ENCODE results near the gene KIF21B. TPM values are rescaled to one million over a fixed set of nuclear protein-coding genes. Genes with fewer than 3 reads are reported as not detected.

Gene KIF21B
- total RNA-seq, 1 experiment from 2014 or later, result 0.66 TPM

GRCh38 chr1:200980873-200981272 lies 42.6 kb downstream of the KIF21B start:
- no peak for ATAC-seq
- intact Hi-C loops (cut with micrococcal nuclease), result no loop called here
- no peak overlapping the region for H2AFZ ChIP-seq (ENCODE audit: low read length)
- H3K9me2 ChIP-seq (replicated peaks; ENCODE audit: low read length), result no peaks in the 10 kb centered on the region
- H3K27ac ChIP-seq (ENCODE audit: low read length), result no peak overlapping the region
- H3F3A ChIP-seq (ENCODE audit: low read length, unreplicated experiment), result no peaks in the 10 kb centered on the region
- no peaks in the 10 kb centered on the region for H3K9me3 ChIP-seq (ENCODE audit: low read length)
- no peak for DNase-seq
- no peaks in the 10 kb centered on the region for H3K79me2 ChIP-seq (ENCODE audit: low read length)
- TF ChIP-seq, protein P1, sequence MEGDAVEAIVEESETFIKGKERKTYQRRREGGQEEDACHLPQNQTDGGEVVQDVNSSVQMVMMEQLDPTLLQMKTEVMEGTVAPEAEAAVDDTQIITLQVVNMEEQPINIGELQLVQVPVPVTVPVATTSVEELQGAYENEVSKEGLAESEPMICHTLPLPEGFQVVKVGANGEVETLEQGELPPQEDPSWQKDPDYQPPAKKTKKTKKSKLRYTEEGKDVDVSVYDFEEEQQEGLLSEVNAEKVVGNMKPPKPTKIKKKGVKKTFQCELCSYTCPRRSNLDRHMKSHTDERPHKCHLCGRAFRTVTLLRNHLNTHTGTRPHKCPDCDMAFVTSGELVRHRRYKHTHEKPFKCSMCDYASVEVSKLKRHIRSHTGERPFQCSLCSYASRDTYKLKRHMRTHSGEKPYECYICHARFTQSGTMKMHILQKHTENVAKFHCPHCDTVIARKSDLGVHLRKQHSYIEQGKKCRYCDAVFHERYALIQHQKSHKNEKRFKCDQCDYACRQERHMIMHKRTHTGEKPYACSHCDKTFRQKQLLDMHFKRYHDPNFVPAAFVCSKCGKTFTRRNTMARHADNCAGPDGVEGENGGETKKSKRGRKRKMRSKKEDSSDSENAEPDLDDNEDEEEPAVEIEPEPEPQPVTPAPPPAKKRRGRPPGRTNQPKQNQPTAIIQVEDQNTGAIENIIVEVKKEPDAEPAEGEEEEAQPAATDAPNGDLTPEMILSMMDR (conservative IDR thresholded peaks at IDR 0.05; ENCODE audit: low read depth, low read length), result no peak
- TF ChIP-seq EZH2phosphoT487 (IDR thresholded peaks at IDR 0.05; ENCODE audit: borderline replicate concordance, low read length), result no peak
- no peak for TF ChIP-seq EZH2 (IDR thresholded peaks at IDR 0.05; ENCODE audit: low read length, unreplicated experiment)
- H4K20me1 ChIP-seq (ENCODE audit: low read length), result no peaks in the 10 kb centered on the region
- no peak overlapping the region for H3K4me3 ChIP-seq (ENCODE audit: low read length)
- no peak overlapping the region for H3K4me2 ChIP-seq (ENCODE audit: low read length)
- ChIA-PET CTCF (no interaction called here), POLR2A (ENCODE audit: unreplicated experiment) (no interaction called here)
- H3K36me3 ChIP-seq (ENCODE audit: low read depth, low read length), result no peaks in the 10 kb centered on the region
- BruUV-seq (replicated peaks), result no TSS peak
- H3K9ac ChIP-seq (ENCODE audit: low read length), result no peak overlapping the region
- H3K4me1 ChIP-seq (ENCODE audit: insufficient read depth, low read length), result no peaks in the 10 kb centered on the region
- H3K27me3 ChIP-seq (ENCODE audit: low read length), result 0 out of 2 replicates have a peak, but pooled peaks cover 7% of the 10 kb centered on the region

GRCh38 chr1:200980452-200980772 lies 43.1 kb downstream of the KIF21B start:
- no peaks in the 10 kb centered on the region for H3K9me3 ChIP-seq (ENCODE audit: low read length)
- no peak overlapping the region for H3K4me2 ChIP-seq (ENCODE audit: low read length)
- ChIA-PET POLR2A (ENCODE audit: unreplicated experiment) (no interaction called here), CTCF (interaction anchor here (0.7 to 1.8 kb wide), 4 partner anchors 20 to 119 kb away, joined by 3 to 7 read pairs (median 4); no protein-coding TSS in a partner anchor)
- 0 out of 2 replicates have a peak, but pooled peaks cover 7% of the 10 kb centered on the region for H3K27me3 ChIP-seq (ENCODE audit: low read length)
- no peak overlapping the region for H2AFZ ChIP-seq (ENCODE audit: low read length)
- H3F3A ChIP-seq (ENCODE audit: low read length, unreplicated experiment), result no peaks in the 10 kb centered on the region
- intact Hi-C loops (cut with micrococcal nuclease), result no loop called here
- no peak for TF ChIP-seq EZH2 (IDR thresholded peaks at IDR 0.05; ENCODE audit: low read length, unreplicated experiment)
- TF ChIP-seq, protein P1 (conservative IDR thresholded peaks at IDR 0.05; ENCODE audit: low read depth, low read length), result no peak
- no peak for TF ChIP-seq EZH2phosphoT487 (IDR thresholded peaks at IDR 0.05; ENCODE audit: borderline replicate concordance, low read length)
- H3K9me2 ChIP-seq (replicated peaks; ENCODE audit: low read length), result no peaks in the 10 kb centered on the region
- BruUV-seq (replicated peaks), result no TSS peak
- ATAC-seq (no peak), DNase-seq (no peak)
- H3K4me3 ChIP-seq (ENCODE audit: low read length), result no peak overlapping the region
- no peaks in the 10 kb centered on the region for H3K36me3 ChIP-seq (ENCODE audit: low read depth, low read length)
- H3K27ac ChIP-seq (ENCODE audit: low read length), result no peak overlapping the region
- H4K20me1 ChIP-seq (ENCODE audit: low read length), result no peaks in the 10 kb centered on the region
- H3K79me2 ChIP-seq (ENCODE audit: low read length), result no peaks in the 10 kb centered on the region
- no peaks in the 10 kb centered on the region for H3K4me1 ChIP-seq (ENCODE audit: insufficient read depth, low read length)
- H3K9ac ChIP-seq (ENCODE audit: low read length), result no peak overlapping the region

- ChIA-PET POLR2A (ENCODE audit: unreplicated experiment) (interaction anchor here (0.6 kb wide), 1 partner anchor 121 kb away, joined by 5 read pairs; no protein-coding TSS in a partner anchor), CTCF (interaction anchor here (0.5 to 1.8 kb wide), 13 partner anchors 20 to 311 kb away, joined by 3 to 7 read pairs (median 3); no protein-coding TSS in a partner anchor)
- H3F3A ChIP-seq (ENCODE audit: low read length, unreplicated experiment), result no peaks in the 10 kb centered on the region
- no TSS peak for BruUV-seq (replicated peaks)
- H3K27ac ChIP-seq (ENCODE audit: low read length), result no peak overlapping the region
- H3K9me2 ChIP-seq (replicated peaks; ENCODE audit: low read length), result no peaks in the 10 kb centered on the region
- TF ChIP-seq, protein P1 (conservative IDR thresholded peaks at IDR 0.05; ENCODE audit: low read depth, low read length), result peak; percentile 100
- TF ChIP-seq EZH2 (IDR thresholded peaks at IDR 0.05; ENCODE audit: low read length, unreplicated experiment), result no peak
- no peak overlapping the region for H3K4me2 ChIP-seq (ENCODE audit: low read length)
- no peak overlapping the region for H3K4me3 ChIP-seq (ENCODE audit: low read length)
- no peaks in the 10 kb centered on the region for H3K9me3 ChIP-seq (ENCODE audit: low read length)
- no peaks in the 10 kb centered on the region for H3K4me1 ChIP-seq (ENCODE audit: insufficient read depth, low read length)
- intact Hi-C loops (cut with micrococcal nuclease), result no loop called here
- no peaks in the 10 kb centered on the region for H3K36me3 ChIP-seq (ENCODE audit: low read depth, low read length)
- ATAC-seq (peak; percentile 87), DNase-seq (peak; percentile 87)
- H4K20me1 ChIP-seq (ENCODE audit: low read length), result no peaks in the 10 kb centered on the region
- H3K27me3 ChIP-seq (ENCODE audit: low read length), result 0 out of 2 replicates have a peak, but pooled peaks cover 7% of the 10 kb centered on the region
- no peak overlapping the region for H2AFZ ChIP-seq (ENCODE audit: low read length)
- H3K79me2 ChIP-seq (ENCODE audit: low read length), result no peaks in the 10 kb centered on the region
- no peak overlapping the region for H3K9ac ChIP-seq (ENCODE audit: low read length)
Measured at GRCh38 chr1:200979574-200980451, 43.7 kb downstream of the KIF21B start.

All from PC-3 (cell line).